GM06990 (cell line): ENCODE results near the gene ACSS1.

Experiments used
- DNase-seq: peaks from one replicate; pipeline ENCODE4 v3.0.0-alpha.2; 2011; ENCODE audit not compliant: insufficient read length; ENCODE audit errors: extremely low read depth
- H3K27me3 ChIP-seq: replicated peaks from 2 replicates; pipeline ENCODE4 v1.6.0; 2011; ENCODE audit warnings: low read length; ENCODE audit not compliant: control insufficient read depth, insufficient read depth
- H3K36me3 ChIP-seq: 2 replicates; pipeline ENCODE4 v1.5.1; 2011; ENCODE audit warnings: low read length; ENCODE audit not compliant: control insufficient read depth, insufficient read depth
- H3K4me3 ChIP-seq: replicated peaks from 2 replicates; pipeline ENCODE4 v1.5.1; 2011; ENCODE audit warnings: low read depth, mild to moderate bottlenecking, control low read depth, low read length
- CTCF ChIP-seq: IDR thresholded peaks from 2 replicates; pipeline ENCODE4 v1.5.1; 2011; ENCODE audit warnings: low read length, control low read depth, mild to moderate bottlenecking, inconsistent platforms; ENCODE audit not compliant: insufficient read depth, poor library complexity, severe bottlenecking

The ACSS1 gene

GRCh38 chr20:24991897-24992486, 65.9 kb downstream of the ACSS1 start:
- Histone ChIP-seq H3K4me3 (peak overlapping the region; percentile 96), H3K36me3 (no peaks in the 10 kb centered on the region), H3K27me3 (no peaks in the 10 kb centered on the region)
- no peak for DNase-seq
- no peak for TF ChIP-seq CTCF

GRCh38 chr20:24990810-24991252, 67.1 kb downstream of the ACSS1 start:
- no peak for TF ChIP-seq CTCF
- Histone ChIP-seq H3K27me3 (no peaks in the 10 kb centered on the region), H3K36me3 (no peaks in the 10 kb centered on the region; the same call in 1 of the 2 replicates), H3K4me3 (no peak overlapping the region; the same call in 1 of the 2 replicates)
- no peak for DNase-seq

- Histone ChIP-seq H3K4me3 (no peak overlapping the region), H3K36me3 (peaks cover 2% of the 10 kb centered on the region), H3K27me3 (no peaks in the 10 kb centered on the region)
- DNase-seq: no peak
- no peak for TF ChIP-seq CTCF
Observed at GRCh38 chr20:24989162-24989561, 68.8 kb downstream of the ACSS1 start.

- peaks cover 2% of the 10 kb centered on the region for H3K36me3 ChIP-seq
- no peaks in the 10 kb centered on the region for H3K27me3 ChIP-seq
- DNase-seq: no peak
- no peak for TF ChIP-seq CTCF
- H3K4me3 ChIP-seq: no peak overlapping the region
Observed at GRCh38 chr20:24987873-24988835, 69.8 kb downstream of the ACSS1 start.

- DNase-seq: no peak
- no peak for TF ChIP-seq CTCF
- no peaks in the 10 kb centered on the region for H3K27me3 ChIP-seq
- H3K36me3 ChIP-seq: peaks cover 2% of the 10 kb centered on the region
- H3K4me3 ChIP-seq: no peak overlapping the region
Observed at GRCh38 chr20:24987244-24987643, 70.7 kb downstream of the ACSS1 start.
